CD4-positive, alpha-beta T cell treated with Interleukin-12 subunit alpha and Interleukin-12 subunit beta, for 1 hour (primary cell): ENCODE data around the gene SEPTIN3.

Experiments
- DNase-seq: peaks from one replicate; pipeline ENCODE4 v3.0.0-alpha.2; 2020

The SEPTIN3 gene

DNA sequence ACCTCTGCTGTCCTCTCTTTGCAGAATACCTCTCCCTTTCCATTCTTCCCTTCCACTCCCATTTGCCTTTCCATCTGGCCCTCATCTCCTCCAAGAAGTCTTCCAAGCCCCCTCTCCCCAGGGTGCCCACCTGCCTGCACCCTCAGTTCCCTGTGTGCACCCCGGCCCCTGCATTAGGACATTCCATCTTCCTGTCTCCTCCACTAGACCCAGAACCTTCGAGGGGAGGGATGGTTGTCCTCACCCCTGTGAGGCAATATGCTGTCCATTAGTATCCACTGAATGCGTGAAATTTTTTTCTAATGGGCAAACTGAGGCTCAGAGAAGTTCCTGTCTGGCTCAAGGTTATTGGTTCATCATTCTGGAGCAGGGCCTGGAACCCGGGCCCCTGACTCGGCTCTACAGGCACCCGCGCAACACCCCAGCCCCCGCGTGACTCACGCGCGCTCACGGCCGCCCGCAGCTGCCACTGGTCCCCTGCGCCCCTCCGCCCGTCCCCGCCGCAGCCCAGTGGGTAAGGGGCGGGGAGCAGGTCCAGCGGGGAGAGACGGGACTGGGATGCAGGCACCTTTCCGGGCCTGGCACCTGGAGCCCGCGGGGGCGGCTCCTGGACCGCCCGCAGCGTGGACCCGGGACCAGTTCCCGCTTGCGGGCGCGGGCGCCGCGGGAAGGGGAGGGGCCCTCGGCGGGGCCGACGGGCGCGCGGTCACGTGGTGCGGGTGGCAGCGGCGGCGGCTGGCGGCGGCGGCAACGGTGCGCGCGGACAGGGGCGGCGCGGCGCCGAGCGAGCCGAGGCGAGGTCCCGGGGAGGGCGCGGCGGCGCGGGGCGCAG is 7.0 kb downstream of the SEPTIN3 start:
- peak; percentile 58 for DNase-seq

DNA sequence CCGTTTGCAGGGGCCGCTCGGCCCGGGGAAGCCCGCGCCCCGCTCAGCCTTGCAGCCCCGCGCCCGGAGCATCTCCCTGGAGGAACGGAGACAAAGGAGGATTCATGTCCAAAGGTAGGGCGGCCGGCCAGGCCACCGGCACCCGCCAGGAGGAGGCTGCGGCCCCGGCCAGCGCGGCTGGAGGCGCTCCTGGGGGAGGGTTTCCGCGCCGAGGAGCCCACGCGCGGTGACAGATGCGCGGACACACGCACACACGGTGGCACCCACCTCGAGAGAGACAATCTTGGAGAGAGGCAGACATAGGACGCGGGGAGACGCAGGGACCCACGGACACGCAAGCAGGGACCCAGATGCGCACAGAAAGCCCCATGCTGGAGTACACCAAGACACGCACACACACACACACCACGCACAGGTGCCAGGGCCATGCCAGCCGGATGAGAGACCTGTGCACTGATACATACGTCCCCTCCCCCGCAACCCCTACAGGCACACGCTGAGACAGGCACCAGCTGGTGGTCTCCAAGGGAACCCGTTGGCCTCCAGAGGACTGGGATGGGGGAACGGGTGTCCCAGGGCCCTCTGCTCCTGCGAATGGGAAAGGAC is 7.8 kb downstream of the SEPTIN3 start:
- DNase-seq: peak; percentile 11

GRCh38 chr22:41978732-41979131 is 9.5 kb downstream of the SEPTIN3 start:
- no peak for DNase-seq

DNA sequence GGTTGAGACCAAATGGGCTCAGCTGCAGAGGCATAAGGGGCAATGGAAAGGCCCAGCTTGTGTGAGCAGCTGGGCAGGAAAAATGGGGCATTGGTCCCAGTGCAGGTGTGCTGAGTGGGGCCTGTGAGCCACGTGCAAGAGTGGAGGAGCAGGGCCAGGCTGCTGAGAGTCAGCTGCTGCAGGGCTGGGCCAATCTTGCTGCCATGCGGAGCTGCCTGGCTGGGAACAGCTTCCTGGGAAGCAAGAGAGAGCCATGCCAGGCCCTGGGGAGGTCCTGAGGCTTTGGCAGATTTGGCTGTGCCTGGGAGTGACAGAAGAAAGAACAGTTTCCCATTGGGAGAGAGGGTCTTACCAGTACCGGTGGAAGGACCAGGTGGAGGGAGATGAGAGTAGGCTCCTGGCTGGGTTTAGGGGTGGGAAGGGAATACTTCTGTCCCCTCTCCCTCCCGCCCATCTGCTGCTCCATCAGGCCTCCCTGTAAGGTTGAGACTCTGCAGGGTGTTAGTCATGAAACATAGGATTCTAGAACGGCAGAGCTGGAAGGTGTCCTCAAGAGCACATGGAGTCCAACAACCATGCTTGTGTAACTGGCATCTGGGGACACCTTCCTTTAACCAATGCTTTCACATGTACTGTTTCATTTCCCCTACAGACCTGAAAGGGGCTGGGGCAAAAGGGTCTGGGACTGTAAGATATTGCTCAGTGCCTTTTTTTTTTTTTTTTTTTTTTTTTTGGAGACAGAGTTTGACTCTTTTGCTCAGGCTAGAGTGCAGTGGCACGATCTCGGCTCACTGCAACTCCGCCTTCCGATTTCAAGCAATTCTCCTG is 10.4 kb downstream of the SEPTIN3 start:
- no peak for DNase-seq

- DNase-seq: no peak
Measured at GRCh38 chr22:41982865-41983264, 13.6 kb downstream of the SEPTIN3 start.

DNA sequence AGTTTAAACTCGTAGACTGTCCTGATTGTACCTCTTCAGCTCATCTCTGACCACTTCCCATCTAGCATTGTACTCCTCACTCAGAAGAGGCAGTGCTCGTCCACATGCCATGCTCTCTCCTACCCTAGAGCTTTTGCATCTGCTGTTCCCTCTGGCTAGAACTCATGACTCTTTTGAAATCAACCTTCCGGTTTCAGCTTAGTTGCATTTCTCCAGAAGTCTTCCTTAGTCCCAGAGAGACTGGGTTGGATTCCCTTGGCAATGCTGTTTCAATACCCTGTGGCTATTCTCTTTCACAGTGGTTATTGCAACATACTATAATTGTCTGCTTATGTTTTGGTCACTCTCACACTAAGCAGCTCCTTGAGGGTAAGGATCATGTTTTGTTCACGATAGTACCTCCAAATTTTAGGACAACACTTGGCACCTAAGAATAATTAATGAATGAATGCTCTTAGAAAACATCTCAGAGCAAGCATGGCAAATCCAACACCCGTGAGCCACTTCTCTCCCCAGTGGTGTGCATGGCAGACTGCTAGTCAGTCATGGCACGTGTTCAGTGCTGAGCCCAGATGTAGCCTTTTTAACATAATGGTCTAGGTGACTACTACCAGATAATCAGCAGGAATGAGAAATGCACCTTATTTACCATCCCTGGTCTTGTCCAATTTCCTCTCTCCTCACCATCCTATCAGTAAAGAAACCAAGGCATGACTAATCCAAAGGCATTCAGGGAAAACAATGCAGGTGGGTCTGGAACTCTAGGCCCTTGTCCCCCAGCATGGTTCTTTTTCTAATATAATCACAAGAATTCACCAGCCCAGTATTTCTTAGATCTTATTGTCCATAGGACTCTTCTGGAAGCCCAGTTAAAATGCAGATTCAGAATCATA is 14.5 kb downstream of the SEPTIN3 start:
- no peak for DNase-seq

- DNase-seq: no peak
Measured at GRCh38 chr22:41987276-41987675, 18.0 kb downstream of the SEPTIN3 start.

GRCh38 chr22:41989246-41989645 is 20.0 kb downstream of the SEPTIN3 start:
- no peak for DNase-seq

- no peak for DNase-seq
Measured at GRCh38 chr22:41991111-41991510, 21.9 kb downstream of the SEPTIN3 start.

GRCh38 chr22:41992496-41992895 is 23.3 kb downstream of the SEPTIN3 start:
- no peak for DNase-seq

GRCh38 chr22:41995211-41995610 is 26.0 kb downstream of the SEPTIN3 start:
- DNase-seq: no peak

DNA sequence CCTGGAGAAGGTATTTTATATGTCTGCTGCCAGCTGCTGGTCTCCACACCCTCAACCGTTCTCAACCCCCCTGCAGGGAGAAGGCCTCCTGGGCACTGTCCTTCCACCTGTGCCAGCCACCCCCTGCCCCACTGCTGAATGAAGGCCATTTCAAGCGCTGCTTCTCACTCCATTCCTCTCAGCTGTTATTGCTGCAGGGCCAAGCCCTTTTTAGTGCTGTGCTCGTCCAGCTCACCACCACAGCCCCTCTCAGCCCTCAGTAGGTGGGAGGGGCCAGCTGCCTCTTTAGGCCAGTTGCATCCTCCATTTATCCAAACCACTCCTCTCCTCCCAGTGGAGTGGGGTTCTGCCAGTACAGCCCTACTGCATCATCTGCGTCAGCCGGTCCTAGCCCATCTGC is 27.6 kb downstream of the SEPTIN3 start:
- DNase-seq: no peak

DNA sequence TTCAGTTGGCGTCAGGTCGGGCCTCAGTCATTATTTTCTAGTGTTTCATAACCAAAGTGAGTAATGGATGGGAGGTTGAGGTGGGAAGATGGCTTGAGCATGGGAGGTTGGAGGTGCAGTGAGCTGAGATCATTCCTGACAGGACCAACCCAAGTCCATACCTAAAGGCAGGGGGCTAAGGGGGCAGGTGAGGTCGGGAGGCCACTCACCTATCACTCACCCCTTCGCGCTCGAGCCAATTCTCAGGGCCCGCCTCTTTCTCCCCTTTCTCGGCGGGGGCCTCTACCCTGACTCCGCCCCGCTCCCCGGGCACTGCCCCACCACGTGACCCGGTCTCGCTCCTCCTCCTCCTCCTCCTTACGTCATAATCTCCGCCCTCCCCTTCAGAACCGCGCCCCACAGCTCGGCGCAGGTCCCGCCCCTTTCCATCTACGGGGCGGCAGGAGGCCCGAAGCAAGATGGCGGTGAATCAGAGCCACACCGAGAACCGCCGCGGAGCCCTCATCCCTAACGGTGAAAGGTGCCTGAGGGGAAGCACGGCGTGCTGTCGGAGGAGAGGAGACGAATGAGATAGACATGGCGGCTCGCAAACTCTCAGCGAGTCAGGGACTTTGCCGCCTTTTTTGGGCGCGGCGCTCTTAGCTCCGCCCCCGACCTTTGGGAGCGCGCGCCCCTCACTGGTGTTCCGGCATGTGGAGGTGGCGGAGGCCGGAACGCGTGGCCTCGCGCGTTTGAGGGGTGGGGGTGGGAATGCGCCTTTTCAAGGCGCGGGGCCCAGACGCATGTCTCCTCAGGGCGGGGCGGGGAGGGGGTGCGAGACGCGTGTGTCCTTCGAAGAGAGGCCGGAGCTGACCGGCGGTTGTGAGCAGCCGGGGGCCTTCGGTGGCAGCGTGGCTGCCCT is 29.4 kb downstream of the SEPTIN3 start, which contains the start of gene WBP2NL:
TSS of gene WBP2NL (plus strand) at position 428 of the 901 bp plus-strand sequence. CDS start at position 459, 31 bp downstream.
- DNase-seq: peak; percentile 93

GRCh38 chr22:42000466-42000865 is 31.2 kb downstream of the SEPTIN3 start:
- DNase-seq: no peak

GRCh38 chr22:42001121-42001520 is 31.9 kb downstream of the SEPTIN3 start:
- no peak for DNase-seq

- DNase-seq: no peak
Measured at GRCh38 chr22:42001706-42002105, 32.5 kb downstream of the SEPTIN3 start.

GRCh38 chr22:42007922-42008321 is 38.7 kb downstream of the SEPTIN3 start:
- no peak for DNase-seq

DNA sequence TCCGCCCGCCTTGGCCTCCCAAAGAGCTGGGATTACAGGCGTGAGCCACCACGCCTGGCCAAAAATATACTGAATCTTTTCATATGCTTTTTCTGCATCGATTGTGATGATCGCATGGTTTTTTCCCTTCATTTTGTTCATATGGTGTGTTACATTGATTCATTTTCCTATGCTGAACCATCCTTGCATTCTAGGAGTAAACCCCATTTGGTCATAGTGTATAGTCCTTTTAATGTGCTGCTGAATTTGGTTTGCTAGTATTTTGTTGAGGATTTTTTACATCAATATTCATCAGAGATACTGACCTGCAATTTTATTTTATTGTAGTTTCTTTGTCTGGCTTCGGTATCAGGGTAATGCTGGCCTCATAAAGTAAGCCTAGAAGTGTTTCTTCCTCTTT is 41.5 kb downstream of the SEPTIN3 start:
- DNase-seq: no peak

DNA sequence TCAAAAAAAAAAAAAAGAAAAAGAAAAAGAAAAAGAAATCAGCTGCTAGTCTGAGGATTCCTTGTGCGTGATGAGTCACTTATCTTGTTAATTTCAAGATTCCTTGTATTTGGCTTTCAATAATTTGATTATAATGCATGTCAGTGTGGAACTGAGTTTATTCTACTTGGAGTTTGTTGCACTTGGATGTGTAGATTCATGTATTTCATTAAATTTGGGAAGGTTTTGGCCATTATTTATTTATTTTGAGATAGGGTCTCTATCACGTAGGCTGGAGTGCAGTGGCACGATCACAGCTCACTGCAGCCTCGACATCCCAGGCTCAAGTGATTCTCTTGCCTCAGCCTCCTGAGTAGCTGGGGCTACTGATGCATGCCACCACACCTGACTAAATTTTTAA is 44.1 kb downstream of the SEPTIN3 start:
- DNase-seq: no peak

- DNase-seq: no peak
Measured at GRCh38 chr22:42016111-42016510, 46.9 kb downstream of the SEPTIN3 start.

DNA sequence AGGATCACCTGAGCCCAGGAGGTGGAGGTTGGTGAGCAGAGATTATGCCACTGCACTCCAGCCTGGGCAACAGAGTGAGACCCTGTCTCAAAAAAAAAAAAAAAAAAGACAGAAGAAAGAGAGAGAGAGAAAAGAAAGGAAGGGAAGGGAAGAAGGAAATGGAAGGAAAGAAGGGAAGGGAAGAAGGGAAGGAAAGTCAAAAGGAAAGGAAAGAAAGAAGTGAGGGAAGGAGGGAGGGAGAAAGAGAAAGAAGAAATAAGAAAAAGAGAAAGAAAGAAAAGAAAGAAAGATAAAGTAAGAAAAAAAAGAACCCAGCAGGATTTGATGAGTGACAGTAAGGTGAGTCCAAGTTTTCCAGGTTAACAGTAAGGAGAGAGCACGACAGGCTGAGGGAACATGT is 49.0 kb downstream of the SEPTIN3 start:
- DNase-seq: no peak
